GM19324 (cell line): ENCODE data around the gene G3BP2.
"Not testable (repeated sequence)": the region's sequence is repeated elsewhere in the genome, so short reads cannot be mapped to it uniquely, and the experiment has no call there.

Source experiments
- ATAC-seq: cut with Tn5 transposase; IDR thresholded peaks from one replicate; pipeline ENCODE4 v1.9.1; 2021; ENCODE audit warnings: mild to moderate bottlenecking, moderate library complexity; ENCODE audit not compliant: unreplicated experiment, low FRiP score

The G3BP2 gene

DNA sequence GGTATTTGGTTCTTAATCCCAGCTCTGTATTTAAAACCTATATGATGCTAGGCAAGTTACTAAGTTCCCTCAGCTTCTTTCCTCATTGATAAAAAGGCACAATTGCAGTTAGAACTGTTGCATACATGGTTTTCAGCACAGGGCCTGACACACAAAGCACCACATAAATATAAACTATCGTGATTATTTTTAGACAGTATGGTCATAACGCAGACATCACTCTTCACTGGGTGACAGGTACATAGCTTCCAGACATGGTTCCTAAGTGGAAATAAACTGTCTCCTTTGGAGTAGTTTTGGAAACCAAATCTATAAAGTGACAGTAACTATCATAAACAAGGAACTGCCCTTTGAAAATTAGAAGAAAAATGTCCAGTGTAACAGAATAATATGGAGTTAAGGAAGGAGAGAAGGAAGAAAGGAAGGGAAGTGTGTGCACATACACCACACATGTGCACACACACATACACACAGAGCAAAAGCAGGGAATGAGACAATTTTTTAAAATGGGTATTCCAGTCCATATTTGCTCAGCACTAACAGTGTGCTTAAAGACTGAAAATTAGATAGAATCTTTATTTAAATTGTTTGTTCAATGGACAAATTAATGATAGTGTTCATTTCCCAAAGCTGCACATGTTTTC, 12.5 kb upstream of the G3BP2 start:
- ATAC-seq, result no peak

DNA sequence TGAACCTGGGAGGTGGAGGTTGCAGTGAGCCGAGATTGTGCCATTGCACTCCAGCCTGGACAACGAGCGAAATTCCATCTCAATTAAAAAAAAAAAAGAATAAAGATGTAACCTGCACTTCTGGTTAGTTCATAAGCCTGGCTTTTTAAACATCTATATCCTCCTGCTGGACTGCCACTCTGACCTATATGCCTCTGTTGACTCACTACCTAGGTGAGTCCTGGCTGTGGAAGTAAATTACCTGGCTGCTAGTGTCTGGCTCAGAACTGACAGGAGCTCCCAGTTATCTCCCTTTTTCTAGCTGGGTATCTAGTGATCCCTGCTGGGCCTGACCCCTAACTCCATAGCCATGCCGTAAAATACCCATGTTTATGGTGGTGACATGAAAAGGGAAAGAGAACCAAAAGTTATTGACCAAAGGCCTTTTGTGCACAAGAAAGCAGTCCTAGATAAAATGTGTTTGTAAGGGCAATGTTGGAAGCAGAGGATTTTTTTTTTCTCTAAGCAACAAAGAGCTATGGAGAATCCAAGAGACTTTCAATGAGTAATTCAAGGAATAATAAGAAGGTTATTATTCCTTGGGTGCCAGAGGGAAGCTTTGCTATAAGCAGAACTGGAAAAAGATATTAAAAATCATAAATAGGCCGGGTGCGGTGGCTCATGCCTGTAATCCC, 10.4 kb upstream of the G3BP2 start:
- ATAC-seq, result no peak

DNA sequence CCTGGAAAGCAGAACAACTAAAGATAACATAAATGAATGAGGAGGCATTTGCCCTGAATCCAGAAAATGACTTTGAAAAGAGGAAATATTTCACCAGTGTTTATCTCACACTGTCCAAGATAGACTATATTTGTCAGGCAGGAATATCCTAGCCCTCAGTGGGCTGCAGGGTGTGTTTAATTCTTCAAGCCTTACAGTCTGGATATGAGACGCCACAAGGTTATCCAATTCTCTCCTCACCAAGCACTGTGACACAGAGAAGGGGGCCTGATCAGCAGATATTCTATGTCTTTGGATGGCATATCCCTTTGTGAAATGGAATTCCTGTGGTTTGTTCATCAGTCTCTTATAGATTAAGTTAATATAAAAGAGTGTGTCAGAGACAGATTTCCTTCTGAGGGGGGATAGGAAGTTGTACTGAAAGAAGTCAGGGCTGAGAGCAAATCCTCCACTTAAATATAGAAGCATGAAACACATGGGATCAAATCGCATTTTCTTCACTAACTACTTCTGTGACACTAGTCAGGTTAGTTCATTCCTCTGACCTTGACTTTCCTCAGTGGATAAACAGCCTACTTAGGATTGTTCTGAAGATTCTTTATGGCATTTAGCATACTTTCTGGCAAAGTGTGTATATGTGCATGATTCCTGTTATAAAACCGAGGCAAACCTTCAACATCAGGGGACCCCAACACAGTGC, 6.8 kb upstream of the G3BP2 start:
- ATAC-seq, result no peak

DNA sequence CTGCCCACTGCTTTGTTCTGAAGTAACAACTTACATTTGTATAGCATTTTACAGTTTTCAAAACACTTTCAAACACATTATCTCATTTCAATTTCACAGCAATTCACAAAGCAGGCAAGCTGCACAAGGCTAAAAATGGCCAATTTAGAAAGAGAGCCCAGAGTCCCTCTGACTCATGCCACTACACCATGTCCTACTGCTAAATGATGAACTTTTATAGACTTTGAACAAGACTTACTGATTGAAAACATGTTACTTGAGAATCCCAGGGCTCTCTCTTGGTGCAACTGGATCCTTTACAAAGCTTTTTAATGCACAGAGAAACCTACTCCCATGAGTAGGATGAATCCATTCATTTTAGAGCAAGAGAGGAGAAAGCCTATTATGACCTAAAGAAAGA, 5.8 kb upstream of the G3BP2 start:
- no peak for ATAC-seq

DNA sequence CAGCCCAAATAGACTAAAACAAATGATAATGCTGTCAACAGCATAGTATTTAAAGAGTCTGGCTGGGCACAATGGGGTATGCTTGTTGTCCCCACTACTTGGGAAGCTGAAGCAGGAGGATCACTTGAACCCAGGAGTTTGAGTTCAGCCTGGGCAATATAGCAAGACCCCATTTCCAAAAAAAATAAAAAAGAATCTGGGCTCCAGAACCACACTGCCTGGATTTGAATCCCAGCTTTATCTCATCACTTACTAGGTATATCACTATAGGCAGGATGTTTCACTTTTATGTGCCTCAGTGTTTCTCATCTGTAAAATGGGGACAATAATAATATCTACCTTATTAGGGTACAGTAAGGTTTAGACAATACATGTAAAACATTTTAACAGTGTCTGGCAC, 5.3 kb upstream of the G3BP2 start:
- ATAC-seq, result no peak

DNA sequence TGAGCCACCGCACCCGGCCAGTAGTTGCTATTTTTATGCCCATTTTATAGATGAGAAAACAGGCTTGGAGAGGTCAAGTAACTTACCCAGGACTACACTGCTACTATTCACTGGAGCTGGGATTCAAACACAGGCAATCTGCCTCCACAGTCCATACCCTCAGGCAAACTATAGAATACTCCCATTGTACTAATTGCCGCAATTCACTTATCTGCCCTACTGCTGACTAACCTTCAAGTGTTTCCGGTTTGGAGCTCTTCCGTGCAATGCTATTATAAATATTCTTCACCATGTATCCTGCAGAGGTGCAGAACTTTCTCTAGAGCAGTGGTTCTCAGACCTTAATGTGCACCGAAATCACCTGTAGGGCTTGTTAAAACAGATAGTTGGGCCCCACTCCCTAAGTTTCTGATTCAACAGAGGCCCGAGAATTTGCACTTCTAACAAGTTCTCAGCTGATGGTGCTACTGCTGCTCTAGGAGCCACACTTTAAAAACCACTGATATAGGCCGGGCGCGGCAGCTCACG, 1.9 kb upstream of the G3BP2 start:
- no peak for ATAC-seq

DNA sequence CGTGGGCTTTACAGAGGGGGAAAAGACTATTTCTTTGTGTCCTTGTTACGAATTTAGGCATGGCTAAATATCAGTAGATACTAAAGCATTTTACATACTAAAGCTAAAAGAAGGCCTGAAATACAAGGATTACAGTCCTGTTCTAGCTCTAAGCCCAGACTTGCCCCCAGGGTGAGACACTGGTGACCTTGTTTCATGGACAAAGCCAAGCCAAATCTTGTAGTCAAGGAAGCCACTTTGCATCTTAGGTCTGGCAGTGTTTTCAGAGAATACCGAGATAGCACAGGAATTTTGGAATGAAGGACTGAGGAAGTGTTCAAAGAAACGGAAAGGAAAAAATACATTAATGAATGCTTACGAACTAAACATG, 733 bp upstream of the G3BP2 start:
- no peak for ATAC-seq

DNA sequence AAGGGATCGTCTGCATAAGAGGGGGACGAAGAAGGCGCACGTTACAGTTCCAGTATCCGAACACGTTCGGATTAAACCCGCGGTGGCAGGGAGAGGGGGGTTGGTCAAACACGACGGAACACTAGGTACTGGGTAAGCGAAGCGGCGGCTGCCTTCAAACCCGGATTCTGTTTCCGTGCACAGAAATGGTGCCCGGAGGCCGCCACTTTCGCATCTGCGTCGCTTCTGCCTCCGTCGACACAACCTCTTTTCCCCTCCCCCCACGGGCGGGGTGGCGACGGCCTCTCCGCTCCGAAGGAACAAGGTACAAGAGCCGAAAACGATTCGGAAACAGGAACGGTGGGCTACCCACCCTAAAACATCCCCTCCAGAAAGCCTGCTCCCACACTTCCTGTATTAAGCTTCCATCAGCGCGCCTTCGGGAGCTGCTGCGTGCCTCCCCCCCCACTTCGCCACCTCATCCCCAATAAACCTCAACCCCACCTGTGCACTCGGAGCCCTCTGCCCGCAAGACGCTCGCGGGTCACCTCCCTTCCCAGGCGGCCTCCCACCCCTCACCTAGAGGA, 667 bp downstream of the G3BP2 start:
- peak; percentile 26 for ATAC-seq

DNA sequence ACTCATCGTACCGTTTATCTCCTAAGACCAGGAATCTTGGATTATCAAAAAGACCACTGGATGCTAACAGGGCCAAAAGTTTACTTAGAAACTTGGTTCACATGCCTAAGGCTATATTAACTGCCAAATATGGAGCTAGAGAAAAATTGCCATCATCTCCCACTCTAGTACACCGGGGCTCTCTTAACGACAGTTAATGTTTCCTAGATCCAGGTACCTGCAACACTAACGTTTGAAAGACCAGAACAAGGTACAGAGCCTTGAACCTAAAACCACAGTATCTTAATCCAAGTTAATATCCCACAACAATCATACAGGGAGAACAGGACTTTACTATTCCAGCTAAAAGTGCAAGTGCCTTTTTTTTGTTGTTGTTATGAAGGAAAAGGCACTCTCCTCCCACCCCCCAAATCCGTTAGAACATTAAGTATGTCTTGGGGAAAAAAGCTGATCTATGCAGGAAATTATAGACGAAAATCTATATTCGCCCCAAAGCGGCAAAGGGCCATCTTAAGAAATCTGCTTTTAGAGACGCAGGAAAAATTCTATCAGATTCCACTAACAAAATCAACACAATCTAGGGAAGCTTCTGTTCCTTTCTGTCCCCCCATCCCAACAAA, 1.3 kb downstream of the G3BP2 start:
- no peak for ATAC-seq

DNA sequence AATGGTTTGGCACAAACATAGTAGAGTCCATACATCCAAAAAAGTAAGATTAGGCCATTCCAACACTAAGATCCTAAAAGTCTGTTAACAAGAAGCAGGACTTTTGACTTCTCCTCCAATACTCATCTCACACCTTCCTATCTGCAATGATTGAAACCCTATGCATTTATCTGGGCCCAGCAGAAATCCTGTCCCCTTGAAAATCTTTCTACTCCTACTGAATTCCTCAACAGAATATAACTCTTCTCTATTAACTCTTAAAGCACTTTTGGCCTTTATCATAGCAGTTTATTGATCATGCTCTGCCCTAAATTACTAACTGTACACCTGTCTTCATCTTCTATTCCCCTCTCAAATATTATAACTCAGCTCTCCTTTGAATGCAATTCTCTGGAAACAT, 4.6 kb downstream of the G3BP2 start:
- no peak for ATAC-seq

DNA sequence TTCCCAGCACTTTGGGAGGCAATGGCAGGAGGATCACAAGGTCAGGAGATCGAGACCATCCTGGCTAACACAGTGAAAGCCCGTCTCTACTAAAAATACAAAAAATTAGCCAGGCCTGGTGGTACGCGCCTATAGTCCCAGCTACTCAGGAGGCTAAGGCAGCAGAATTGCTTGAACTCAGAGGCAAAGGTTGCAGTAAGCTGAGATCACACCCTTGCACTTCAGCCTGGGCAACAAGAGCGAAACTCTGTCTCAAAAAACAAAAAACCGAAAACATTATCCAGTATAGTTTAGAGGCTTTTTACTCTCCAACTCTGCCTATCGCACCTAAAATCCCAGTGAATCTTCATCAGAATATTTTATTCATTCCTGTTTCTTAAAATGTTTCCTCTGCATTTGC, 5.6 kb downstream of the G3BP2 start:
- ATAC-seq, result not testable (repeated sequence)

DNA sequence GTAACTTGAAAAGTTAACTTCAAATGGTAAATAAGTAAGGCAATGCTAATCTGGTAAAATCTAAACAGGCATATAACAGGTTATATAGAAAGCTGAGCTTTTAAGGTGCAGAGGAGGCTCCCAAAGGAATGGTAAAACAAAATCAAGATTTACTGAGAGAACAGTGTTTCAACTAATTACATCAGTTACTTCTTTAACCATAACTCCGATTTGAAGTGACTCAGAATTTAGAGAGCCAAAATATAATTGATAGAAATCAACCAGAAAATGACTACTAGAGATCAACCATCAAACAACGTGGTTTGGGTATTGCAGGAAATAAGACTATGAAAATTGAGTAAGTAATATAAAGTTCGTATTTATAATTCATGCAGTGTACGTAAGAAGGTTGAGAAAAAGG, 6.9 kb downstream of the G3BP2 start:
- no peak for ATAC-seq

DNA sequence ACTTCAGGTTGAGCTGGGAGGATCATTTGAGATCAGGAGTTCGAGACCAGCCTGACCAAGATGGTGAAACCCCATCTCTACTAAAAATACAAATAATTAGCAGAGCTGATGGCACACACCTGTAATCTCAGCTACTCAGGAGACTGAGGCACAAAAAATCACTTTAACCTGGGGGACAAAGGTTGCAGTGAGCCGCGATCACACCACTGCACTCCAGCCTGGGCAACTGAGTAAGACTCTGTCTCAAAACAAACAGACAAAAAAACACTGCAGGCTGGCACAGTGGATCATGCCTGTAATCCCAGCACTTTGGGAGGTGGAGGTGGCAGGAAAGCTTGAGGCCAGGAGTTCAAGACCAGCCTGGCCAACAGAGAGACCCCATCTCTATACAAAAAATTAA, 8.6 kb downstream of the G3BP2 start:
- ATAC-seq, result not testable (repeated sequence)

DNA sequence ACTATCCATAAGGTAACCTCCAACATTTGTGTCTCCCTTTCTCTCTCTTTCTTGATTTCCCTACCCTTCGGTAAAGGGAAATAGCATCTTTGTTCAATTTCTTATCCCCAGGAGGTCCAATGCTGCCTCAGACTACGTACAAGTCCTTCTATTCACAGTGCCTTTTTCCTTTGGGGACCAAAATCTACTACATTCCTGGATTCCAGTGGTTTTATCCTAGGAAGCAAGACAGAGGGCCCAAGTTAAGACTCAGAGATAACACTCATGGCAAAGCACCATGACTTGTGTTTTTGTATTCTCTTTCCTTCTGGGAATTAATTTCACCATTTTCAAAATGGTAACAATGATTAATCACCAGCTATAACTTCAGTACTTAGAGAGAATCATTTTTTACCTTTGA, 10.6 kb downstream of the G3BP2 start:
- no peak for ATAC-seq

DNA sequence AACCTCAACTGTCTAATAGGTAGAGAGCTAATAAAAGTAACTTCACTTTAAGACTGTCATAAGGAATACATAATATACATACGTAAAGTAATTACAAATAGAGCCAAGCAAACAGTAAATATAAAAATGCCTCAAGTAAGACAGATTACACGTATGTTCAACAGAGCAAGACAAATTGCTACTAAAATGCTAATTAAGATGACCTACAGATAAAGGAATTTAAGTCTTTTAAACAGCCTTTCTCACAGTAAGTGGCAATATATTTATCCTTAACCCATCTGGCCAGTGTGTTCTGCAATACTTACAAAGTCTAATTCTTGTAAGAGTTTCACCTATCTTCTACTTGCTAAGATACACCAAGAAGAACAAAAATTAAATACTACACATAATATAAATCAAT, 12.7 kb downstream of the G3BP2 start:
- no peak for ATAC-seq

DNA sequence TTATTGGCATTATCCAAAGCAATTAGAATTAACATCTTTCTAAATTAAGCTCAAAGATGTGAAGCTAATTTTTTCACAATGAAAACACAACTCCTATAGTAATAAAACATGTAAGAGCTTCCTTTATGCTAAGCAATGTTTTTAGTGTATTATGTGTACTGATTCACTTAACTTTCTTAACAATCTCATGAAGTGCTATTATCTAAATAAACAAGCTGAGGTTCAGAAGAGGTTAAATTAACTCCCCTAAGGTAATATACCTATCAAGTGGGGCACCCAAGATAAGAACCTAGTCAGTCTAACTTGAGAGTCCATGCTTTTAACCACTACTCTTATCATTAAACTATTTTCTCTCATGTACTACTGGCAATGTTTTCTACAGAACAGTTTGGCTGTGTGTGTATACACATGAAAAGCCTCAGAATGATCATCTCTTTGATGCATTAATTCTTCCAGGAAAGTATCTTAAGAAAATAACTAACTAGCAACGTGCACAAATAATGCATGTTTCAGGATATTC, 13.6 kb downstream of the G3BP2 start:
- ATAC-seq, result no peak

DNA sequence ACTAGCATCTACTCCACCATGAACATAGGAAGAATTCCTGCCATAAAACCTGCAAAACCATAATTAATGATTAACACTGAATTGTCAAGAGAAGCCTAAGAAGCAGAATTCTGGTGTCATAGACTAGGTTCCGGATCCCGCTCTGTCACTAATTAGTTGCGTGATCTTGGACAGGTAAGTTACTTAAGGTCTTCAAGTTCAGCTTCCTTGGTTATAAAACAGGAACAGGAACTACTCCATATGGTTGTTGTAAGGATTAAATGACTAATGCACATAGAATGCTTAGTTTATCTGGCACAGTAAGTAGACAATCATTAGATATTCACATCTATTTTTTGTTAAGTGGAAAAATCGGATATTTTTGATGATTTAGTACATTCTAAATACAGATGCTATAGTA, 14.3 kb downstream of the G3BP2 start:
- no peak for ATAC-seq

DNA sequence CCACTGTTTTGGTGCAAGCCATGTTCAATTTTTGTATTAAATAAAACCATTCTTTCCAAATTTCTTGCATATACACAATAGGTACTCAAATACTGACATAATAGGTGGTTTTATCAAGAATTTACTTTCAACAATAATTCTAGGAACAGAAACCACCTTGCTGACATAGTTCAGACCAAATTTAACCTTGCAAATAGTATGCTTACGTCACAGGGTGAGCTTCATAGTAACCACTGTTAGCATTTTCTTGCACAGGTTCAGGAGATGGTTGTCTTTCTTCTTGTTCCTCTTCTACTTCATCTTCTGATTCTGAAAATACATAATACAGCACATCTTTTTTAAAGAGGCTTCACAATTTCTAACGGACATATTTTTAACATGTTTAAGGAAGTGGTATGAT, 17.6 kb downstream of the G3BP2 start:
- no peak for ATAC-seq

DNA sequence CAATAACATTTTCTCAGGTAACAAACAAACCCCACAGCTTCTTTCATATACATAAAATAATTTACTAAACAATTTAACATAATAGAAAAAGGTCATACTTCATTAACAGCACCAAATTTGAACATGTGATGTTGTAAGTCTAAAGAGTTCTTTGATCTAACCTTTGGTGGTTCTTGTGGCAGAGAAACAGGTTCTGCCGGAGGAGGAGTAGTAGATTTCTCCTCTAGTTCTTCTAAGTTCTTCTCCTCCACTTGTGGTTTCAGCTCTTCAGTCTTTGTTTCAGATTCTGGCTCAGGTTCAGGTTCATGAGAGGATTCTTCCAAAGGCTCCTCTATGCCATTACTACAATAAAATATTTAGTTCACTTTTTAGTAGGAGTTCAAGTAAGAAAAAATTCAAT, 18.3 kb downstream of the G3BP2 start:
- ATAC-seq, result no peak

DNA sequence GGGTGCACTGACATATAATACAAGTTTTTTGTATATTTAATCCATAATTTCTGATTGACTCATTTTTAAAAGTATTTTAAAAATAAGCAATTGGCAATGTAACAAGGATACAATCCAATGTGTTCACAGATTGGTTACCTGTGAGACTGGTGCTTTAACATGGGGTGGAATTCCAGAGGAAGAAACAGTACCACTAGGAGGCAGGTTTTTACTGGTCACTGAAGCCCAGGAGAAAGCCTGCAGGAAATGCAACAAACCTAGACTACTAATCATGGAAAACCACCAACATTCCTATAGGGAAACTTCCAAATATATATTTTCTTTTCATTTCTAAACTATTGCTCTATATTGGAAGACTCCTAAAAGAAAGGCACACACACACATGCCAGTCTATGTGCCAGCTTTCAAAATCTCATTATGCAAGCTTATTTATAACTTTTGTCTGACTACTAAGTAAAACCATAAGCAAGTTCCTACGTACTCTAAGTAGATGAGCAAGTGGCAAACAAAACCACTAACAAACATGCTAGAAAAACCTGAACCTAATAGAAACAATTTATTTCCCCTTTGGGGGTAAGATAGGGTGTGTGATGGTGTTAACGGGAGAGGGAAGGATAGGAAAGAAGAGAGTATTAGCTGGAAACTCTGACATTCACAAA, 19.2 kb downstream of the G3BP2 start:
- no peak for ATAC-seq
